GM12892 (cell line): ENCODE results near the gene SDHC.

ENCODE experiments used
- POLR2A ChIP-seq: IDR thresholded peaks from 2 replicates; pipeline ENCODE4 v1.6.1; 2011; ENCODE audit warnings: low read depth, low read length, control low read depth
- POLR2AphosphoS5 ChIP-seq: IDR thresholded peaks from 2 replicates; pipeline ENCODE4 v1.6.1; 2011; ENCODE audit warnings: low read depth, low read length, control low read depth
- TAF1 ChIP-seq: IDR thresholded peaks from 2 replicates; pipeline ENCODE4 v1.6.1; 2011; ENCODE audit warnings: low read depth, mild to moderate bottlenecking, control low read depth, low read length, borderline replicate concordance

DNA sequence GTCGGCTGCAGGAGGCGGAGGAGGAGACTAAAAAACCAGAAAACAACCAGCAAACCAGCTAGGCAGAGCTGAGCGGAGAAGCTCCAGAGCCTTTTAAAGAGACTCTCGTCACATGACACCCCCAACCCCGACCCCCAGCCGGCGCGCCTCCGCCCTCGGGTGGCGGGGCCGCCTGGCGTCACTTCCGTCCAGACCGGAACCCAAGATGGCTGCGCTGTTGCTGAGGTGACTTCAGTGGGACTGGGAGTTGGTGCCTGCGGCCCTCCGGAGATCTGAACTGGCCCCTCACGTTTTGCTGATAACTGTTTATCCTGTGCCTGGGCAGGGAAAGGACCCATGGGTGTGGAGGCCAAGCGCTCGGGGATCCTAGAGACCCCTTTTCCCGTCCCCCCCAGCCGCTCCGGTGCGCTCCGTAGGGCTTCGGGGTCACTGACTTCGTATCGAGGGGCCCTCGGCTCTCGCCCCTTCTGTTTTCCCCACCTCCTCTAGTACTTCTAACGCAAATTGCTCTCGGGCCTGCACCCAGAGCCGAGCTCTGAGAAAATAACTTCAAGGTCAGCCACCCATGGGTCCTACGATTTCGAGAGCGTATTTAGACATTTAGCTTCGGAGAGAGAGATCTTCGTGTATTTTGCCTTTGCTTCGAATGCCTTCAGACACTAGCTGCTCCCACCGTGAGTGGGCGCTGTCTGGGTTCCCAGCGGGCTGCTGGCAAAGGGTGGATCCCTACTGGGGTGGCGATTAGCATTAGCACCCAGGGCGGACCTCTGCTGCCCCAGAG, at the start of gene SDHC:
- peak; percentile 93 for TF ChIP-seq POLR2AphosphoS5
- TF ChIP-seq POLR2A: peak; percentile 95
- TF ChIP-seq TAF1: peak; percentile 86
